ENCODE data around the gene ARL15. TPM values are rescaled to one million over a fixed set of nuclear protein-coding genes. Genes with fewer than 3 reads are reported as not detected.

ARL15 gene
- total RNA-seq, 1 experiment from 2014 or later: 18.3 TPM

DNA sequence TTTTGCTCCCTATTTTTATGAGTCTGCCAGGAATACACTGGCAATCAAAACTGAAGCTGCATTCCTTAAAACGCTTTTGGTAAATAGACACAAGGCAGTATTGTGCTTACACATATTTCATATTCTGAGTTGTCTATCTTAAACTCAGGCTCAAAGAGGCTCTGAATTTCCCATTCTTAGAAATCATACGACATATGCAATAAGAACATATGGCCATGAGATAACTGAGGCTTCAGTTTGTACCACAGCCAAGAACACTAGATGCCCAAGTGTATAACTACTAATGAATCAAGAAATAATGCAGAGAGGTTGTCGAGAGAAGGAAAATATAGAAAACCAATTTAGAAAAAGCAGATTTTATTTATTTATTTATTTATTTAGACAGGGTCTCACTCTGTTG is 392.5 kb downstream of the ARL15 start:
- CTCF ChIA-PET: no interaction called here
- intact Hi-C loops (cut with micrococcal nuclease; ENCODE audit: unreplicated experiment): no loop called here
- POLR2A ChIA-PET (ENCODE audit: low non-redundant PET): no interaction called here

DNA sequence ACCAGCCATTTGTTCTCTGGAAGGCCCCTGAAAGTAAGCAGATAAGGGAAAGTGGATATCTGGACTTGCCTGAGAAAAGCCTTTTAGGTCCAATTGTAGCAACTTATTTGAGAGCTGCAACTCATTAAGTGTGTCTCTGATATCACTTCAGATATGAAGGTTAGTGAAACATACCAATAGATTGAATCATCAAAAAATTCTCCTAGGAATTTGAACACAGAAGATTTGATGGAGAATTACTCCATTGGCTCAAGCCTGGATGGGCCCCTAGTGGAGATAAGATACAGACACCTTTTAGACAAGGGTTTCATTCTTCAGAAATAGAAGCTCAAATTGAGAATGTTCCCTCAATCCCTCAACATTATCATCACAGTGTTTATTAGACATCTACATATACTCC is 393.3 kb downstream of the ARL15 start:
- POLR2A ChIA-PET (ENCODE audit: low non-redundant PET): no interaction called here
- DNase-seq (ENCODE audit: low spot score): no peak

More for the DNA sequence above, 392.5 kb downstream of the ARL15 start:
- BruUV-seq (replicated peaks): no TSS peak
- DNase-seq (ENCODE audit: low spot score): no peak
- Histone ChIP-seq H3K27me3 (replicated peaks; ENCODE audit: insufficient read depth, low read depth, low read length, poor library complexity) (no peaks in the 10 kb centered on the region), H3K4me3 (ENCODE audit: low read depth, low read length, poor library complexity, severe bottlenecking) (no peak overlapping the region), H3K27ac (ENCODE audit: low read depth, low read length, poor library complexity, severe bottlenecking) (no peak overlapping the region), H3K9me3 (ENCODE audit: low read depth, low read length, poor library complexity, severe bottlenecking) (no peaks in the 10 kb centered on the region), H3K36me3 (ENCODE audit: insufficient read depth, low read length, poor library complexity, severe bottlenecking) (no peaks in the 10 kb centered on the region), H3K4me1 (ENCODE audit: insufficient read depth, low read length, poor library complexity, severe bottlenecking) (no peaks in the 10 kb centered on the region)
- TF ChIP-seq EZH2 (IDR thresholded peaks at IDR 0.05; ENCODE audit: borderline replicate concordance, low read depth, low read length, poor library complexity, severe bottlenecking): no peak
- TF ChIP-seq, protein P1, sequence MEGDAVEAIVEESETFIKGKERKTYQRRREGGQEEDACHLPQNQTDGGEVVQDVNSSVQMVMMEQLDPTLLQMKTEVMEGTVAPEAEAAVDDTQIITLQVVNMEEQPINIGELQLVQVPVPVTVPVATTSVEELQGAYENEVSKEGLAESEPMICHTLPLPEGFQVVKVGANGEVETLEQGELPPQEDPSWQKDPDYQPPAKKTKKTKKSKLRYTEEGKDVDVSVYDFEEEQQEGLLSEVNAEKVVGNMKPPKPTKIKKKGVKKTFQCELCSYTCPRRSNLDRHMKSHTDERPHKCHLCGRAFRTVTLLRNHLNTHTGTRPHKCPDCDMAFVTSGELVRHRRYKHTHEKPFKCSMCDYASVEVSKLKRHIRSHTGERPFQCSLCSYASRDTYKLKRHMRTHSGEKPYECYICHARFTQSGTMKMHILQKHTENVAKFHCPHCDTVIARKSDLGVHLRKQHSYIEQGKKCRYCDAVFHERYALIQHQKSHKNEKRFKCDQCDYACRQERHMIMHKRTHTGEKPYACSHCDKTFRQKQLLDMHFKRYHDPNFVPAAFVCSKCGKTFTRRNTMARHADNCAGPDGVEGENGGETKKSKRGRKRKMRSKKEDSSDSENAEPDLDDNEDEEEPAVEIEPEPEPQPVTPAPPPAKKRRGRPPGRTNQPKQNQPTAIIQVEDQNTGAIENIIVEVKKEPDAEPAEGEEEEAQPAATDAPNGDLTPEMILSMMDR (conservative IDR thresholded peaks at IDR 0.05; ENCODE audit: low read depth, low read length): no peak

DNA sequence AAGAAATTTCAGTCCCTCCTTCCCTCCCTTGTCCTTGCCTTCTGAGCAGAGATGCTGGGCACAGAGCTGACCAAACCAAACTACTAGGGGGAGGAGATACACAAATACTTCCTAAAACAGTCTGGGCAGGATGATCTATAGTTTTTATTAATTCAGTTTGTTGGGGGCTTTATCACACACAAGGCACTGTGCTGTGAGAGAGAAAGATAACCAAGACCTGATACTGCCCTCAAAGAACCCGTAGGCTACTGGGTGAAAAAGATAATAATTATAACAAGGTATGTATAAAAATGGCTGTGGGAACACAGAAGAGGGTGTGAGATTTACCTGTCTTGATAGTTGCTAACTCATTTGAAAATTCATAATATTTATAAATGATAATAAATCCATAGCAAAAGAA is 395.3 kb downstream of the ARL15 start:
- Histone ChIP-seq H3K4me3 (ENCODE audit: low read depth, low read length, poor library complexity, severe bottlenecking) (no peak overlapping the region), H3K27ac (ENCODE audit: low read depth, low read length, poor library complexity, severe bottlenecking) (no peak overlapping the region), H3K36me3 (ENCODE audit: insufficient read depth, low read length, poor library complexity, severe bottlenecking) (no peaks in the 10 kb centered on the region), H3K9me3 (ENCODE audit: low read depth, low read length, poor library complexity, severe bottlenecking) (no peaks in the 10 kb centered on the region), H3K27me3 (replicated peaks; ENCODE audit: insufficient read depth, low read depth, low read length, poor library complexity) (no peaks in the 10 kb centered on the region), H3K4me1 (ENCODE audit: insufficient read depth, low read length, poor library complexity, severe bottlenecking) (no peaks in the 10 kb centered on the region)
- POLR2A ChIA-PET (ENCODE audit: low non-redundant PET): no interaction called here
- DNase-seq (ENCODE audit: low spot score): no peak
- TF ChIP-seq, protein P1 (conservative IDR thresholded peaks at IDR 0.05; ENCODE audit: low read depth, low read length): no peak
- TF ChIP-seq EZH2 (IDR thresholded peaks at IDR 0.05; ENCODE audit: borderline replicate concordance, low read depth, low read length, poor library complexity, severe bottlenecking): no peak
- no TSS peak for BruUV-seq (replicated peaks)
- intact Hi-C loops (cut with micrococcal nuclease; ENCODE audit: unreplicated experiment): no loop called here
- CTCF ChIA-PET: no interaction called here

More for the DNA sequence above, 393.3 kb downstream of the ARL15 start:
- Histone ChIP-seq H3K27ac (ENCODE audit: low read depth, low read length, poor library complexity, severe bottlenecking) (no peak overlapping the region), H3K4me3 (ENCODE audit: low read depth, low read length, poor library complexity, severe bottlenecking) (no peak overlapping the region), H3K9me3 (ENCODE audit: low read depth, low read length, poor library complexity, severe bottlenecking) (no peaks in the 10 kb centered on the region), H3K4me1 (ENCODE audit: insufficient read depth, low read length, poor library complexity, severe bottlenecking) (no peaks in the 10 kb centered on the region), H3K27me3 (replicated peaks; ENCODE audit: insufficient read depth, low read depth, low read length, poor library complexity) (no peaks in the 10 kb centered on the region), H3K36me3 (ENCODE audit: insufficient read depth, low read length, poor library complexity, severe bottlenecking) (no peaks in the 10 kb centered on the region)
- TF ChIP-seq EZH2 (IDR thresholded peaks at IDR 0.05; ENCODE audit: borderline replicate concordance, low read depth, low read length, poor library complexity, severe bottlenecking): no peak
- TF ChIP-seq, protein P1 (conservative IDR thresholded peaks at IDR 0.05; ENCODE audit: low read depth, low read length): peak; percentile 23; the same call in 1 of the 2 replicates
- CTCF ChIA-PET: no interaction called here
- intact Hi-C loops (cut with micrococcal nuclease; ENCODE audit: unreplicated experiment): no loop called here
- no TSS peak for BruUV-seq (replicated peaks)
